Epithelial cell of proximal tubule (primary cell): ENCODE data around the gene PDLIM7. TPM values are rescaled to one million over a fixed set of nuclear protein-coding genes. Genes with fewer than 3 reads are reported as not detected.

Source experiments
- DNase-seq: peaks from one replicate; pipeline ENCODE4 v3.0.0-alpha.2; 2011; ENCODE audit warnings: low read depth
- H3K4me3 ChIP-seq: 2 replicates; pipeline ENCODE4 v1.5.1; 2011; ENCODE audit warnings: low read depth, mild to moderate bottlenecking, low read length
- total RNA-seq: library from RNA; depleted of rRNA; stranded (reverse); fragments of >200 nt; gene quantifications from 2 replicates; pipeline ENCODE4 v1.2.3, GENCODE V29; 2015
- TF ChIP-seq, protein P1 (sequence below): conservative IDR thresholded peaks from 2 replicates; pipeline ENCODE4 v1.5.1; 2012; ENCODE audit warnings: low read depth, mild to moderate bottlenecking, low read length

PDLIM7 gene
- total RNA-seq, 1 donor from 2014 or later: 286 TPM

GRCh38 chr5:177529247-177530203 lies 32.1 kb upstream of the PDLIM7 start:
- DNase-seq: no peak
- no peak overlapping the region for H3K4me3 ChIP-seq
- TF ChIP-seq, protein P1, sequence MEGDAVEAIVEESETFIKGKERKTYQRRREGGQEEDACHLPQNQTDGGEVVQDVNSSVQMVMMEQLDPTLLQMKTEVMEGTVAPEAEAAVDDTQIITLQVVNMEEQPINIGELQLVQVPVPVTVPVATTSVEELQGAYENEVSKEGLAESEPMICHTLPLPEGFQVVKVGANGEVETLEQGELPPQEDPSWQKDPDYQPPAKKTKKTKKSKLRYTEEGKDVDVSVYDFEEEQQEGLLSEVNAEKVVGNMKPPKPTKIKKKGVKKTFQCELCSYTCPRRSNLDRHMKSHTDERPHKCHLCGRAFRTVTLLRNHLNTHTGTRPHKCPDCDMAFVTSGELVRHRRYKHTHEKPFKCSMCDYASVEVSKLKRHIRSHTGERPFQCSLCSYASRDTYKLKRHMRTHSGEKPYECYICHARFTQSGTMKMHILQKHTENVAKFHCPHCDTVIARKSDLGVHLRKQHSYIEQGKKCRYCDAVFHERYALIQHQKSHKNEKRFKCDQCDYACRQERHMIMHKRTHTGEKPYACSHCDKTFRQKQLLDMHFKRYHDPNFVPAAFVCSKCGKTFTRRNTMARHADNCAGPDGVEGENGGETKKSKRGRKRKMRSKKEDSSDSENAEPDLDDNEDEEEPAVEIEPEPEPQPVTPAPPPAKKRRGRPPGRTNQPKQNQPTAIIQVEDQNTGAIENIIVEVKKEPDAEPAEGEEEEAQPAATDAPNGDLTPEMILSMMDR: no peak

GRCh38 chr5:177528631-177529030 lies 31.2 kb upstream of the PDLIM7 start:
- DNase-seq: no peak
- H3K4me3 ChIP-seq: no peak overlapping the region
- TF ChIP-seq, protein P1: no peak

GRCh38 chr5:177527595-177527994 lies 30.2 kb upstream of the PDLIM7 start:
- H3K4me3 ChIP-seq: no peak overlapping the region
- no peak for DNase-seq
- TF ChIP-seq, protein P1: no peak

DNA sequence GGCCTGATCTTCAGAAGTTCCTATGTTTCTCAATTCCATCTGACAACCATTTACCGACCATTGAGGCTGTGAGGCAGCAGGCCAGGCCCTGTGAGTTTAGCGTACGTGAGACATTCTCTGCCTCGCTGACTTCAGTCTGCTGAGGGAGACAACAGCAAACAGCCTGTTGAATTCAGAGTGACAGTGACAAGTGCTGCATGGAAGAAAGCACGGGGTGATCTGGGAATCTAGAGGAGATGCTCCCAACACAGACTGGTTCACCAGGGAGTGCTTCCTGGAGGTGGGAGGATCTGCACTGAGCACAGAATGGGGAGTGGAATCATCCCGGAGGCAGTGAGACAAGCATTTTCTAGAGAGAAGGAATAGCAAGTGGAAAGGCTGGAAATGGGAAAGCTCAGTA lies 29.4 kb upstream of the PDLIM7 start:
- H3K4me3 ChIP-seq: no peak overlapping the region
- DNase-seq: no peak
- TF ChIP-seq, protein P1: no peak

- DNase-seq: no peak
- no peak overlapping the region for H3K4me3 ChIP-seq
- TF ChIP-seq, protein P1: no peak
Observed at GRCh38 chr5:177526191-177526590, 28.8 kb upstream of the PDLIM7 start.

DNA sequence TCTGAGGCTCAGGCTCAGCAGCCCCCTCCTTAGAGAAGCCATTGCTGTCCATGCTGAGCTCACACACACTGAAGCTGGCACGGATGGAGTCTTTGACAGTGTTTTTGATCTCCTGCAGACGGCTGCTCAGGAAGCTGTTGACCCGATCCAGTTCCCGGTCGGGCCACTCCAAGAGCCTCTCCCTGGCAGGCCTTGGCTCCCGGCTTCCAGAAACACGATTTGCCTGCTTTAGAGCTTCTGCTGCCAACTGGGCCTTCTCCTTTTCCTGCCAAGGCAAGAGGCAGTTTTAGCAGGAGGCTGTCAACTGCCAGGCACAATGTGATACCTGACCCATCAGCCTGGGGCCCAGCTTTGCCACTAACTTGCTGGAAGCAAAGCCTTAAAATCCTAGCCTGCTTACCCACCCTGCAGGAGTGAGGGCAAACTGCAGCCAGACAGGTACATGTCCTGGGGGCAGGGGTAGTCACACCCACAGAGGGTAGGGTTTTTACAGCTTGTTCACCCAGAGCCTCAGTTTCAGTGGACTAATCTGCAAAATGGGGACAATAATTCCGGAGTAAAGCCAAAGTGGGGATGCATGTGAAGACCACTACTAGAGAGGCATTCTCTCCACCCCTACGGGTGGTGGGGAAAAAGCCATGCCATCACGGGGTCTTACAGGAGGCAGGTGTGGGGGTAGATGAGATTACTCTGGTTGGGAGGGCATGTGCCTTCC lies 27.7 kb upstream of the PDLIM7 start:
- TF ChIP-seq, protein P1: no peak

More for the DNA sequence above, 27.7 kb upstream of the PDLIM7 start:
- DNase-seq: no peak
- no peak overlapping the region for H3K4me3 ChIP-seq
